Measurements from ENCODE around the gene SECISBP2.
A peak's percentile ranks its signal among the peaks of the same experiment; 100 is the strongest.

Gene SECISBP2

DNA sequence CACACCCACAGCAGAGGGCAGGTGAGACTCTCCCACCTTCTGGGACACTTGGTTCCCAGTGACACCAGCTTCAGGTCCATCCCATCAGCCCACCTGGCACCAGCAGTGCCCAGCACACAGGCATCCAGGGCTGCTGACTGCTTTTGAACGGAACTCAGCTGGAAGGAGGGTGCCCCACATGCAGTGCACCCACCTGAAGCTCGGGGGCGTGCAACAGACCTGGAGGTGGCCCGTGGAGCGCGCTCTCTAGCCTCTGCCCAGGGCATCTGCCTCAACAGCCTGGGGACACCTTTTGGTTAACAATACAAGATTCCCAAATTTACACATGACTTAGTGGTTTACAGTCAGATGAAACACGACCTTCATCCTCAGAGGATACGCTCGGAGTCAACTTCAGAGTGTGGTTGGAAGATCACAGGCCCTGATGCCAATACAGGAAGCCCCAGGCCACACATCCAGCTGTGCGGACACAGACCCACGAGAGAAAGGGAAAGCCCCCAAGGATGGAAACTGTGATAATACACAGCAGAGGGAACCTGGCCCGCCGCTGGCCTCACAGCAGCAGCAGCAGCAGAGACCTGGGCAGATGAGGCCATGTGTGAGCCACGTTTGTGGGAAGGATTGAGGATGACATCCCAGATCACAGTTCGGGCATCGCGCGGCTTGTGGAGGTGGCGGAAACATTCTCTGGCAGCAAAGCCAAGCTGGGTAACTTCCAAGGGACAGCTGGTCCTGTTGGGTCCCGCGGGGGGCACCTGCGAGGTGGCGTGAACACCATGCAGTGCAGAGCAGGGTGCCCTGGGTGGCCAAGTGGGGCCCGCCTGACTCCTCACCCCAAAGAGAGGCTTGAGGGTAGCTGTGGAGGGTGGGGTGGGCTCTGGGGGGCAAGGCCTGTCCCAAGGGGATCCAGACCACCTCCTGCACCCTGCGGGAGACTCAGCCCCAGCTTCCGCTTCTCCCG is 64.0 kb downstream of the SECISBP2 start:
- DNase-seq (ENCODE audit: low read depth in 3 of 3) = peak in 1 of 3 experiments; percentile 21

DNA sequence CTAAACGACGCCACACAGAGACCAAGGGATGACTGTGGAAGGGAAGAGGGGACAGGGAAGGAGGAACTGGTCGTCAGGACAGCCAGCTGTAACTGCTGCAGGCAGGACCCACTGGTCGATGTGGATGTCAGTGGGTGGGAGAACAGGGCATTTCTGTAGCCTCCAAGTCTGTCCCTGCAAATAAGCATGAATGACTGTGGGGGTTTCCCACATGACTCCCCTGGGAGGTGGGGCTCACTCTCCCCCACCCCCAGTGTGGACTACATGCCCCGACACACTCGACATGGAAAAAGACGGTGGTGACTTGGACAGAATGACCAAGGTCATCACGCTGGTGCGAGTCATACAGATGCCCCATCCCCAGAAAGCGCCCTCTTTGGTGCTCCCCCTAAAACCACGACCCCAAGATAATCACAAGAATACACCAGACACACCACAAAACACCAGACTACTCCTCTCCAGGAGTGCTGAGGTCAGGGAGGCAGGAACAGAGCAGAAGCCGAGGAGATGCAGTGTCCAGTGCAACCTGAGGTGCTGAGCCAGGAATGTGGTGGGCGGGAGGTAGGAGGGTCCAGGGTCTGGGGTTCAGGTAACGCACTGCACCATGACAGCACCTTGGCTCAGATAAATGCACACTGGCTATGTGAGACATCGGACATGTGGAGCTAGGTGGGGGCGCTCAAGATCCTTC is 64.9 kb downstream of the SECISBP2 start:
- no peak for DNase-seq (ENCODE audit: low read depth in 3 of 3)

DNA sequence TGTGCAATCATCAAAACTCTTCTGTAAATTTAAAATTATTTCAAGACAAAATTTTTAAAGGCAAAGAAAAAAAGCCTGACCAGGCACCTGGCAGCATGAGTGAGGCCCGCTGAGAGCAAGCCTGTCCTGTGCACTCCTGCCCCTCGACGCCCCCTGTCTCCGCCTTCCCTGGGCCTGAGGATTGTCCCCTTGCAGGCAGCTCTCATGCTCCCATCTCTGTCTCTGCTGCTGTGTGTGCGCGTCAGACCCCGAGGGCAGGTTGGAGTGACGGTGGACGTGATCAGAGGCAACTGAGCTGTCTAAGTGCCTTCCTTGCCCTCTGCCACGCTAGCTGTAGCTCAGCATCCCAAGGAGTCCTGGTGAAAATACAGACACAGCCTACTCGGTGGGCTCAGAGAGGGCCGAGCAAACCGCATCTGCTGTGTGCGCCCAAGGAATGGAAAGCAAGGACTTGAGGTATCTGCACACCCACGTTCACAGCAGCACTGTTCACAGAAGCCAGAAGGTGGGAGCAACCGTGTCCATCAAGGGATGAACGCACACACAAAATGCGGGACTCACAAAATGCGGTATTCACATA is 65.5 kb downstream of the SECISBP2 start:
- no peak for DNase-seq (ENCODE audit: low read depth in 3 of 3)

DNA sequence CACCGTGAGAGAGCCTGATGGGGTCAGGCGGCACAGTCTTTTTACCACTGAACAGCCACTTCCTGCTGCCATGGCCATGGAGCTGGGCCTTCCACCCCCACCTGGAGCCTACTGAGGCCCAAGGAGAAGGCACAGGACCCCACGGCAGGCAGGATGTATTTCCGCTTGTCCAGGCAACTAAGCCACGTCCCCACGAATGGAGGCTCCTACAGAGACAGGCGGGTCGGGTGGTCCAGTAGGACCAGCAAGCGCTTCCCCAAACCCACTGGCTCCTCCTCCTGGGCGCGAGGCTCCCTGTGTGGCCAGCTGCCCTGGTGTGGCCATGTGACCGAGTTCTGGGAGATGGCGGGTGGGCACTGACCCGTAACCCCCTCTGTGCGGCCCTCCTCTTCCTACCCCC is 66.5 kb downstream of the SECISBP2 start:
- DNase-seq (ENCODE audit: low read depth in 3 of 3) = no peak

DNA sequence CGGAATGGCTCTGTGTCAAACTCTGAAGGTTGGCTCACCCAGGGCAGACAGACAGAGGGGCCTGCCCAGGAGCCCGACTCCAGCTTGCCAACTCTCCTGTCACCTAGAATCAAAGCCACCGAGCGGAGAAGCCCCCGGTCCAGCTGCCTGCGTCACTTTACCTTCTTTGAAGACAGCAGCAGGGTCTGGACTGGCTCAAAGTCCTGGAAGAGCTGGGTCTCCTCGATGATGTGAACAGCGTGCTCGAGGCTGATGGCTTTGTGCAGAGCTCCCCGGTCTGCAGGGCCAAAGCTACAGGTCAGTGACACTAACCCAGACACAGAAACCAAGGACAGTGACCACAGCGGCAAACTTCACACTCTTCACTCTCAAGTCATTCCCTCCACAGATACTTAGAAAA is 67.9 kb downstream of the SECISBP2 start:
- no peak for DNase-seq (ENCODE audit: low read depth in 3 of 3)

DNA sequence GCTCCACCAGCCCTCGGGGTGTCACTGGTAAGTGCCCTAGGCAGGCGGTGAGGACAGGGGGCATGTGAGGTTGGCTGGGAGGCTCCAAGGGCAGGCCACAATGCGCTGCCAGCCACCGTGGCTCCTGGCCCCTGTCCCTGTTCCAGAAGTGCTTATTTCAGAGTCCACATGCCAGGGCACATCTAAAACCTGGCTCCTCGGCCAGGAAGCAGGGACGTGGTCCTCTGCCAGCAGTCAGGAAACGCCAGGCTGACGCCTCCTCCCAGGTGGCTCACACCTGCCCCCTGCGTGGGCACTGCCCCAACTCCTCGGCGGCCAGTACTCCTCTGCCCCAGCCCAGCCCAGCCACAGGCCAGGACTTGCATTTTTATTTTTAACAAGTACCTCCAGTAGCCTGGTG is 68.5 kb downstream of the SECISBP2 start:
- no peak for DNase-seq (ENCODE audit: low read depth in 3 of 3)

DNA sequence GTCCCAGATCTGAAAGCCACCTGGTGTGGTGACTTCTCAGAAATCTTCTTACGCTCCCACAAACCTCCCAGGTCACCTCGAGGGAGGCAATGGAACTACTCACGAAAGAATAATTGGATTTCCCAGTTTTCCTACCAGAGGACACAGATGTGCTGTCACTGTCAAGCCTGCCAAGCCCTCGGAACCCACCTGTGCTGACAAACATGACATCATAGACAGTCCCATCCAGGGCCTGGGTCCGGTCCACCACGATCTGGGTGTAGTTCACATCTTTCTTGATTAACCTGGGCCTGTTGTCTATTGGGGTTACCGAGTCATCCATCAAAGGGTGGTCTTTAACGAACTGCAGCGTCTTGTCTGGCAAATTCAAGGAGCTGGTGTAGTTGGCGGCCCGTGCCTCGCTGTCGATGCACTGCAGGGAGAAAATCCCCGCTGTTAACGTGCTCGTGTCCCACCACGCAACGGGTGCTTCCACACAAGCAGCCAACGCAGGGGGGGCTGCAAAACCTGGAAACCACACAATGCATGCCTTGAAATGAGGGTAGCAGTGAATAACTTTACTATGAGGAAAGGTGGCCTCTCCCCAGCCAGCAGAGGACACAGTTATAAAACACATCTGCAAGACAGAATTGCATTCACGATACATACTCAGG is 69.0 kb downstream of the SECISBP2 start:
- DNase-seq (ENCODE audit: low read depth in 3 of 3) = no peak

DNA sequence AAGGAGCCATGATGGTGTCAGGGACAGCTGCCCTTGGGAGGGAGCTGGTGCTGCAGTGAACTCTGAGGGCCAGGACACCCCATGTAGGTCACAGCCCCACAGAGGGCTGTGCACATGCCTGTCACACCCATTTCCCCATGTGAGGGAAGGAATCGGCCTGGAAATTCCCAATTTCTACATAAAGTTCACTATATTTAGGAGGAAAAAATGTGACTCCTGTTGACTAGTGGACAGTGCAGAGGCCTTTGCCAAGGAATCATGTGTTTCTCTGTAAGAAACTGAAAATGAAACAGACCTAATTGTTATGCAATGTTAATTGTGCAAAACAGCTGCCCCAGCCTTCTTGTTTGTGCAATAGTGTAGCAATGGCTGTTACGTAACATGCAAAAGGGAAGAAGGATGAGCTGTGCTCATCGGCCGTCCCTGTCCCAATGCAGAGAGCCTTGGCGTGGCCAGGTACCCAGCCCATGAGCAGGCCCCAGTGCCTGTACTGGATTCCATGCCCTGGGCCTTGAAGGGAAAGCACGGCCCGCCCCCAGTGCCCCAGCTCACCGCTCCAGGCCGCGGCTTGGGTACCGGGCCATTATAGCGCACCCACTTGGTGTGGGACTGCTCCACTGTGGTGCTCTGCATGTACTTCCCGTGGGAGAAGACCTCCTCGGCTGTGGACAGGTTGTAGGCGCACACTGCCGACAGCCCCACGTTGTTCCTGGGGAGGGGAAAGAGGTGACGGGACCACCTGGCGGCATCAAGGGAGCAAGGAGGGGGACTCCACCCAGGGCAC is 70.0 kb downstream of the SECISBP2 start:
- no peak for DNase-seq (ENCODE audit: low read depth in 3 of 3)

DNA sequence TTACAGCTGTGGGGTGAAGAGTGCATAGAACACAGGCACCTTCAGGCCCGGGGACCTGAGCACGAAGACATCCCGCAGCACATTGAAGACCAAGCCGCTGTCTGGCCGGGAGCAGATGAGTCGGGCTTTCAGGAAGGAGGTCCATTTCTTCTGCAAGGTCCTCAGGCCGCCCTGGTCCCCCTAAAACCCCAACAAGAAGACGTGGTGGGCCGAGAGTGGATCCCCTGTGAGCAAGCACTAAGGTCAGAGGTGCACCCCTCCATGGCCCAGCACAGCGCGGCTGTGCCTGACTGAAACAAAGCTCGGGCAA is 70.5 kb downstream of the SECISBP2 start:
- no peak for DNase-seq (ENCODE audit: low read depth in 3 of 3)

DNA sequence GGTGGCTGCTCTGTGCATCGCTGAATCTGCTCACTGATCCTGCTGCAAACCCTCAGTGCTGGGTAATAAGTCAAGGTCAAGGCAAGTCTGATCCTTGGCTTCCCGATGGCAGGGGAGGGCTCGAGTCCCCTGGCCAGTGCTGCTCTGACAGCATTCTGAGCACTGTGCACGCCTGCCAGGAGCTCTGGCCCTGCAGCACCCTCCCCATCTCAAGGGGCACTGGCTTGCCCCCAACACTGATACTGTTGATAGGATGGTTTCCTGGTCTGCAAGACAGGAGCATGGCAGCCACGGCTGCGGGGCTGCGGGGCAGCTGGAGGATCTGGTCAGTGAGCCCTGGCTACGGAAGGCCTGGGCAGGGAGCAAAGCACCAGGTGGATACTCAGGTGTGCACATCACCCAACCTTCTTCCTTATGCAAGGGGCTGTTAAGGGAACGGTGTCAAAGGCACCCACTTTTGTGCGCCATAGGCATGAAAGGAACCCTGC is 71.8 kb downstream of the SECISBP2 start:
- no peak for DNase-seq (ENCODE audit: low read depth in 3 of 3)

DNA sequence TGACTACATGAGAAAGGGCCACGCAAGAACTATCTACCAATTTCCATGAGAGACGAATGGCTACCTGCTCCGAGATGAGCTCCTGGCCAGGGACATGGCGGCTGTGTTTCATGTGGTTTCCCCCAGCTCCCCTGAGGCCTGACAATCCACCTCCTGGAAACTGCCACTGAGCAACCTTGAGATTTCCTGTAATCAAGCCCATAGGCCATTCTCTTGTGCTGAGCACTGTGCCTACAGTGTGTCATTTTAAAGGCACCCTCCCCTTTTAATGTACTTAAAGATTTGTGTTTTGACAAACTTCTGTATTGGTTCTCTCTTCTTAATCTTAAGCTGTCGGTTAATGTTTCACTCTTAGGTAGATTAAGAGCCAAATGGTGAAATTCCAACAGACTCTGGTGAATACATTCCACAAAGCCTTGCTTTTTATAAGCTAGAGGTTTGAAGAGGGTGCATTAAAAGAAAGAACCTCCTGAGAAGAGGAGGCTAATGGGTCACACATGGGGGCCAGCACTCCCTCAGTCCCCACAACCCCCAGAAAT is 72.3 kb downstream of the SECISBP2 start:
- DNase-seq (ENCODE audit: low read depth in 3 of 3) = no peak

DNA sequence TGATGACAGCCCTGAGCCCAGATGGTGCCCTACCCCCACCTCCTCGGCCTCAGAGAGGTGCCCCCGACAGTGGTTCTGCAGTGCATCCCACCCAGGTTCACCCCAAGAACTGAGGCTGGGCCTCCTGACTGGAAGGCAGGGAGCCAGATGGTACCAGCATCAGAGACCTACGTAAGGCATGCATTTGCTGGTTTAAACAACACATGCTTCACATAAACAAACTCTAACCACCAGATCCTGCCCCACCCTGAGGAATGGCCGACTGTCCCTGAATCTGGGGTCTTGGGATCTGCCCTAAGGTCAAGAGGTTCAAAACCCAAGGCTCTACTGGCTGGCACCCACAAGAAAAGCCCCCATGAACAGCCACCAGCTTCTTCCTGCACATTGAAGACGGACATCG is 73.3 kb downstream of the SECISBP2 start:
- no peak for DNase-seq (ENCODE audit: low read depth in 3 of 3)

DNA sequence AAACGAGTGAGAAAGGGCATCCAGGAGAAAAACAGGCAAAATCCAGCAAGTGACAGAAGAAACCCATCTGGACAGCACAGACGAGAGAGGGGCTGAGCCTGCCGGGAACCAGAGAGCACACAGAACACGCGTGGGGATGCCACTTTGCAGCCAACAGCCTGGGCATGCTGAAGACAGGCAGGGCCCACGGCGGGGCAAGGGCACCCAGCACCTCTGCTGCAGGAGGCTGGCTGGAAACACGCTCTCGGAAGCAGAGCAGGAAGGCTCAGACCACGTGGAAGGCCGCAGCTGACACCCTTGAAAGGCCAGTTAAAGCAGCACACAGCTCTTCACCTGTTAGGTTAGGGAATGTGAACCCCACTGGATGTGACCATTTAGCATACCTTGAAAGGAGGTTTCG is 76.1 kb downstream of the SECISBP2 start:
- no peak for DNase-seq (ENCODE audit: low read depth in 3 of 3)

DNA sequence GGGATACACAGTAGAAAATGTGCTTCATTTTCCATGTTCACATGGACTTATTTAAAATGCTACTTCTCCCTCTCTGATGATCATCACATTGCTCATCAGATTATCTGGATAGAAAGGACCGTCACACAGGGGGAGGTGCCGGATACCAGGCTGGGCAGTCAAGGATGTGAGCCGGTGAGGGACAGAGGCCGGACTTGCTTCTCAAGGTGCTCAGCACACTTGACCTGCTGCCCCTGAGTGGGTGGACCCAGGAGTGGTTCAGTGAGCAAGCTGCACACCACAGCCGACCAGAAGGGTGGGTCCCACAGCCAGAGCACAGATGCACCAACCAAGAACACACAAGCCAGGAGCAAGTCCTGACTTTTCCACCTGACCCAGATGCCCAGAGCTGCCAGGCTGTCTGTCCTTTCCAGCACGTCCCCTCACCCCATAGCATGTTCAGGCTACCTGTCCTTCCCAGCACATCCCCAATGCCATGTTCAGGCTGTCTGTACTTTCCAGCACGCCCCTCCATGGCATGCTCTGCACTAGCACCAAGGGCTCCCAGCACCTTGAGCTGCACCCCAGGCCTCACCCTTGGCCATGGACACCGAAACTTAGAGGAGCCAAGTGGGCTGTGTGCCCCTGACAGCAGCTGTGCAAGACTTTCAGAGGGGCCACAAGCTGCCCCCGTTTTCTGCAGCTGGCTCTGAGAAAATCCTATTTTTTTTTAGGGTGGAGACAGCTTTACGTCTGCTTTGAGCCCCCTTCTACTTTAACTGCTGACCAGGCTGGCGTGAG is 77.8 kb downstream of the SECISBP2 start:
- no peak for DNase-seq (ENCODE audit: low read depth in 3 of 3)

DNA sequence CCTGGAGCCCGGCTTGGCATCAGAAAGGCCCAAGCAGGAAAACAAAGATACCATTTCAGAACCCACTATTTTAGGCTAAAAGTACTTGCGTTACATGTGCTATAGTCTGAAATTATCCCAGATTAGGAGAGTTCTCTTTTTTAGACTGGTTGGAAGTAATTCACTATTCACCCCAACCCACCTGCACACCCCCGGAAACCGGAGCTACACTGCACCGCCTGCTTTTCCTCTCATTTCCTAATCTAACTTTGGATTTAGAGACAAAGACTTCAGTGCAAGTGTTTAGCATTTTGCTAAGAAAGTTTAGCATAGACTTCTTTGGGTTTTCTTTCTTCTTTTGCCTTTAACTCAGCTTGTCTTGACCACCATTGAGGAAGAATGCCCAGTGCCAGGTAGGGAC is 79.2 kb downstream of the SECISBP2 start:
- no peak for DNase-seq (ENCODE audit: low read depth in 3 of 3)

DNA sequence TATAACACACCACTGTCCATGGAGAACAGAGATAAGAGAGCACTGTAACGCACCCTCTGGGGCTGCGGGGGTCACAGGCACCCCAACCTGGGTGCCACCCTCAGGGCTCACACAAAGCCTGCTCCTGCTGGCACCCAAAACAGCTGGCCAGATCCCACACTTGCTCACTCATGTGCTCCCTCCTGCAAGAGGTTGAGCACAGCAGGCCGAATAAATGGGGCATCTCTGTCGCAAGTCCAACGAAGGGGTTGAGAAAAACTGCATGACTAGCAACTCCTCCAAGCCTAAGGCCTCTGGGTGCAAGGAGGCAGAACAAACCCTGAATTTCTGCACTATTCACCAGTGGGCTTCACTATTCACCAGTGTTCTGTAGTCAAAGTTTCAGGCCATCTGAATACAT is 80.3 kb downstream of the SECISBP2 start:
- DNase-seq (ENCODE audit: low read depth in 3 of 3) = no peak

DNA sequence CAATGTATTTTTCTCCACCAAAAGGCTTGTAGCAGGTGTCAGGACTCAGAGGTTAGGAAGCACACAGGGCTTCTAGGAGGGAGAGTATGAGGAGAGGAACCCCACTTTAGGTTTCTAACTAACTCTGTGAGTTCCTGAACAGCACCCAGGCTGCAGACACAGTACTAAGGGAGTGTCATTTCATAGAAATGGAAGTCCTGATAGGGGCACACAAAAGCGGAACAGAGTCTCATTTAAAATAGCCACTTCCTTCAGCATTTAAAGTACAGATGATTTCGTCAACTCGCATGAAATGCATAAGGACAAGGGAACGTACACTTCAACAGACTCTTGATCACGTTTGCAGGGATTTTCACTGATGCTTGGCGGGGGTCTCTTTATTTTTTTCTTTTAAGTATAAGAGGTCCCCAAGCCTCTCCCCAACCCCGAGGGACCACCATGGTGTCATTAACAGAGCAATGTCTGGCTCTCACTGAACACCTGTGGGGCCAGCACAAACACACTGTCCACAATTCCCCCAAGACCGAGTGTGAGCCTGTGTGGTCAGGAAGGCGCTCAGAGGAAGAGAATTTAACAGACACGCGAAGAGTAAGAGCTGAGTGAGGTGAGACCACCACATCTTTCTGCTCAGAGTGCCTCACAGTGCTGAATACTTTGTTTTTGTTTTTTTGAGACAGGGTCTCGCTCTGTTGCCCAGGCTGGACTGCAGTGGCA is 82.3 kb downstream of the SECISBP2 start:
- DNase-seq (ENCODE audit: low read depth in 3 of 3) = no peak

DNA sequence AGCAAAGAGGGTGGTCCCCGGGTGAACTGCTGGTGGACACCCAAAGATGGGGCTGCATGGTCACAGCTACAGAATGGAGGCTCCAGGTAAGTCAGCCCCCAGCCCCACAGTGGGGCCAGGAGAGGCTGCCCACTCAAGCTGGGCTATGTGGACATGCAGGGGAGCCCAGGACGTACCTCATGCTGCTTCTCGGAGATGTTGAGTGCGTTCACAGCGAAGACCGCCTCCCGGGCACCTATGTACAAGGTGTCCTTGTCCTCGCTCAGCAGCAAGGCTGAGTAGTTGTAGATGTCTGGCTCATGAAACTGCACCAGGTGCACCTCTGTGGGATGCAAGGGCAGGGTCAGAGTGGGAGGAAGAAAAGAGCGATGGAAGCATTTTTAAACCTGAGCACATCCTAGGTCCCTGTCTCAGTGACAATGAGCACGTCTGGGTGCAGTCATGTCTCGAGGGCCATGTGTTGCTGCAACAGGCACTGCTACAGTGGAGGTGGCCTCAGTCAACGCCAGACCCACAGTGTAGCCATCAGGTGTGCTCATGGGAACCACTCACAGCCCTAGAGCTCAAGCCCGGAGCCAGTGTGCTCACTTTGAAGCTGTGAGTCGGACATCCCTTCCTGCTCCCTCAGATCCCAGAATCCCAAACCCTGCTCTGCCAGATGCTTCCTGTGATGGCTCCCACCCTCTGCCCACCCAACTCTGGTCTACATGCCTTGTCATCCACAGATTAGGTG is 84.6 kb downstream of the SECISBP2 start:
- DNase-seq (ENCODE audit: low read depth in 3 of 3) = no peak

DNA sequence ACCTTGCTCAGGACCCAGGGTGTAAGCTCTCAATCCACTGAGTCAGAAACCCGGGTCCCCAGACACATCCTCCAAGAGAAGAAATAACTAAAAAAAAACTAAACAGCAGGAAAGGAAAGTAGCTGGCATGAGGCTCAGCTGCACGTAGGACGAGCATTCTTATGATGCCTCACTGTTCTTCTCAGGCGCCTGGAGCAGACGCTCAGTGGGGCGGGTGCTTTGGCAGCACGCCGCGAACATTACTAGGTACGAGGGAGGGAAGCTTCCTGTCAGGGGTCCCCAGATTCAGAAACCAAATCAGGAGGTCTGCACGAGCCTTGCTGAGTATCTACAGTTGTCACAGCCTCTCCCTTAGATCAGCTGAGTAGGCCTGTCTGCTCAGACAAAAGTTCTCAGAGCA is 85.8 kb downstream of the SECISBP2 start:
- no peak for DNase-seq (ENCODE audit: low read depth in 3 of 3)
